SK-N-SH (cell line): ENCODE results near the gene ADNP2. TPM values are rescaled to one million over a fixed set of nuclear protein-coding genes. Genes with fewer than 3 reads are reported as not detected.

Source experiments
- CTCF ChIA-PET: fragments of 300-600, 350-600 bp; formaldehyde crosslinking; extraction: SDS; loops from one replicate; lab custom pipeline; 2021; lab: Yijun Ruan, JAX
- POLR2A ChIA-PET: fragments of 350-600 bp; sonication (Branson Sonifier 250); formaldehyde crosslinking; extraction: SDS; loops from one replicate; lab custom pipeline; 2020; ENCODE audit warnings: antibody characterized with exemption, inconsistent platforms; lab: Yijun Ruan, JAX
- DNase-seq: peaks from one replicate; pipeline ENCODE4 v3.0.0; 2012
- H2AFZ ChIP-seq: fragments of 200-600 bp; sonication (generic); 2 replicates; pipeline ENCODE4 v1.8.1; 2016; ENCODE audit warnings: antibody characterized with exemption, mild to moderate bottlenecking, low read depth
- H3F3A ChIP-seq: fragments of 200-600 bp; sonication (generic); replicated peaks from 2 replicates; pipeline ENCODE3; 2016; ENCODE audit warnings: antibody characterized with exemption, mild to moderate bottlenecking; ENCODE audit not compliant: insufficient read depth
- H3K27ac ChIP-seq, 2 experiments: fragments of 200-500 bp in 1 of 2; fragments of 200-600 bp in 1 of 2; sonication (Bioruptor generic) in 1 of 2; sonication (generic), shearing (Covaris generic) in 1 of 2; 2 replicates each; pipeline versions ENCODE4 v1.5.1 to v1.6.1; 2014 to 2016; ENCODE audit warnings: low read depth in 2 of 2, inconsistent platforms in 1 of 2, low read length in 1 of 2, mild to moderate bottlenecking in 1 of 2, mixed read lengths in 1 of 2
- H3K27me3 ChIP-seq: fragments of 200-600 bp; sonication (generic), shearing (Covaris generic); 2 replicates; pipeline ENCODE4 v1.6.1; 2016; ENCODE audit warnings: mixed run types; ENCODE audit not compliant: insufficient read depth
- H3K36me3 ChIP-seq, 2 experiments: fragments of 200-500 bp in 1 of 2; fragments of 200-600 bp in 1 of 2; sonication (Bioruptor generic) in 1 of 2; sonication (generic) in 1 of 2; replicated peaks in 1 of 2; 2 replicates each; pipeline versions ENCODE3 to v1.5.1; 2014 to 2016; ENCODE audit warnings: low read length in 1 of 2, mild to moderate bottlenecking in 1 of 2; ENCODE audit not compliant: insufficient read depth in 2 of 2, control insufficient read depth in 1 of 2
- H3K4me1 ChIP-seq, 2 experiments: fragments of 200-500 bp in 1 of 2; fragments of 200-600 bp in 1 of 2; sonication (Bioruptor generic) in 1 of 2; sonication (generic), shearing (Covaris generic) in 1 of 2; 2 replicates each; pipeline versions ENCODE4 v1.5.1 to v1.6.1; 2014 to 2016; ENCODE audit warnings: low read depth in 1 of 2, low read length in 1 of 2, mixed run types in 1 of 2; ENCODE audit not compliant: insufficient read depth in 2 of 2, control insufficient read depth in 1 of 2
- H3K4me2 ChIP-seq: fragments of 200-600 bp; sonication (generic), shearing (Covaris generic); 2 replicates; pipeline ENCODE4 v1.6.1; 2017; ENCODE audit warnings: mixed run types
- H3K4me3 ChIP-seq, 2 experiments: fragments of 200-500 bp in 1 of 2; fragments of 200-600 bp in 1 of 2; sonication (Bioruptor generic) in 1 of 2; sonication (generic), shearing (Covaris generic) in 1 of 2; 2 replicates each; pipeline versions ENCODE4 v1.5.1 to v1.8.1; 2014 to 2016; ENCODE audit warnings: low read depth in 2 of 2, inconsistent platforms in 1 of 2, low read length in 1 of 2, mild to moderate bottlenecking in 1 of 2, mixed read lengths in 1 of 2, moderate library complexity in 1 of 2
- H3K79me2 ChIP-seq: fragments of 200-600 bp; sonication (generic); 2 replicates; pipeline ENCODE4 v1.8.1; 2017; ENCODE audit warnings: mild to moderate bottlenecking; ENCODE audit not compliant: insufficient read depth
- H3K9ac ChIP-seq: fragments of 200-600 bp; sonication (generic); 2 replicates; pipeline ENCODE4 v1.6.1; 2017; ENCODE audit warnings: mixed run types
- H3K9me2 ChIP-seq: fragments of 200-600 bp; sonication (generic); 2 replicates; pipeline ENCODE4 v1.6.1; 2017; ENCODE audit warnings: mixed run types
- H3K9me3 ChIP-seq: fragments of 200-600 bp; sonication (generic); 2 replicates; pipeline ENCODE4 v1.6.1; 2017; ENCODE audit warnings: mixed run types, mild to moderate bottlenecking, moderate library complexity
- H4K20me1 ChIP-seq: fragments of 200-600 bp; sonication (generic); 2 replicates; pipeline ENCODE4 v1.6.1; 2017; ENCODE audit warnings: mild to moderate bottlenecking, mixed run types; ENCODE audit not compliant: insufficient read depth
- CTCF ChIP-seq: fragments of 200-600 bp; sonication (generic); IDR thresholded peaks from 2 replicates; pipeline ENCODE4 v1.6.1; 2017; ENCODE audit warnings: antibody characterized with exemption, mild to moderate bottlenecking, moderate library complexity
- JUND ChIP-seq: IDR thresholded peaks from 2 replicates; pipeline ENCODE4 v1.4.0; 2012
- MEF2A ChIP-seq: IDR thresholded peaks from 2 replicates; pipeline ENCODE4 v1.4.0; 2012; ENCODE audit warnings: low read depth, borderline replicate concordance
- MXI1 ChIP-seq: IDR thresholded peaks from 2 replicates; pipeline ENCODE4 v1.6.1; 2012; ENCODE audit warnings: mild to moderate bottlenecking, low read depth, low read length, improper control_type of control experiment
- NRF1 ChIP-seq: IDR thresholded peaks from 2 replicates; pipeline ENCODE4 v1.6.1; 2012; ENCODE audit warnings: low read depth, mild to moderate bottlenecking, low read length
- RAD21 ChIP-seq: IDR thresholded peaks from 2 replicates; pipeline ENCODE4 v1.6.1; 2012; ENCODE audit warnings: mild to moderate bottlenecking, low read length
- RCOR1 ChIP-seq: fragments of 150-350 bp; IDR thresholded peaks from 2 replicates; pipeline ENCODE4 v1.6.1; 2017; ENCODE audit warnings: antibody characterized with exemption, low read length
- RFX5 ChIP-seq: IDR thresholded peaks from 2 replicates; pipeline ENCODE4 v1.6.1; 2012; ENCODE audit warnings: mild to moderate bottlenecking, improper control_type of control experiment, low read length
- RXRA ChIP-seq: IDR thresholded peaks from 2 replicates; pipeline ENCODE4 v1.4.0; 2012; ENCODE audit warnings: low read depth, mild to moderate bottlenecking, borderline replicate concordance
- SIN3A ChIP-seq: IDR thresholded peaks from 2 replicates; pipeline ENCODE4 v1.6.1; 2012; ENCODE audit warnings: low read depth, mild to moderate bottlenecking, low read length, moderate library complexity, borderline replicate concordance
- SMC3 ChIP-seq: IDR thresholded peaks from 2 replicates; pipeline ENCODE4 v1.6.1; 2012; ENCODE audit warnings: low read depth, low read length, improper control_type of control experiment
- TCF12 ChIP-seq: IDR thresholded peaks from 2 replicates; pipeline ENCODE4 v1.4.0; 2012
- USF1 ChIP-seq: IDR thresholded peaks from 2 replicates; pipeline ENCODE4 v1.4.0; 2012; ENCODE audit warnings: low read depth, borderline replicate concordance
- WGBS: methylation state at CpG from one replicate; pipeline ENCODE4 v1.1.6; 2017; ENCODE audit warnings: low lambda C conversion rate; 5-methylcytosine and 5-hydroxymethylcytosine counted together
- polyA plus RNA-seq, 3 experiments: library from polyadenylated mRNA; depleted of rRNA; stranded (reverse); fragments of >200 nt; gene quantifications; 2 replicates each; pipeline ENCODE4 v1.2.3, GENCODE V29; 2012
- TF ChIP-seq, protein P1 (sequence below): IDR thresholded peaks from 2 replicates; pipeline ENCODE4 v1.4.0; 2012; ENCODE audit warnings: low read depth, borderline replicate concordance
- TF ChIP-seq, protein P2 (sequence below): IDR thresholded peaks from 2 replicates; pipeline ENCODE4 v1.4.0; 2012; ENCODE audit warnings: low read depth

The ADNP2 gene
- polyA plus RNA-seq, 1 of the 3 experiments (the other 2 are of a cell fraction), result 4.3 TPM

DNA sequence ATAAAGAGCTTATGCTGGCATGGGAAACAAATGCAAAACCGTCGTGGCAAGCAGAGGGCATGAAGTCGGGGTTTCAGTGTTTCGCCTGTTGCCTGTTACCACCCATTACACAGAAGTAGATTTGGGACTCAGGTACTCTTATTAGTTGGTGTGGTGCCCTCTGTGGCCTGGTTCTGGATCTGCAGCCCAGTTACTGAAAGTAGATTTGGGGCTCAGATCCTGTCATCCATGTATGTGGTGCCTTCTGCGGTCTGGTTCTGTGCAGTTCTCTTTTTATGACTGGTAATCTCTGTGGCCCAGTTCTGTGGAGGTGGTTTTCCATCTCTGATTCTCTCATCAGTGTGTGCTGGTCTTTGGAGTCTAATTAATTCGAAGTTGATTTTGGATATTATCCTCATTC, 45.2 kb downstream of the ADNP2 start:
- Histone ChIP-seq H3K4me3 (no peak overlapping the region), H2AFZ (no peak overlapping the region), H3K36me3 (peaks cover 8 to 14% of the 10 kb centered on the region in 2 experiments), H3K4me2 (no peak overlapping the region), H3K27ac (no peak overlapping the region), H3F3A (peaks cover 8% of the 10 kb centered on the region), H3K9ac (no peak overlapping the region), H3K79me2 (no peaks in the 10 kb centered on the region), H3K9me3 (no peaks in the 10 kb centered on the region), H3K9me2 (no peaks in the 10 kb centered on the region), H4K20me1 (no peaks in the 10 kb centered on the region), H3K4me1 (no peaks in the 10 kb centered on the region; a peak in 1 of 4 replicates), H3K27me3 (no peaks in the 10 kb centered on the region)
- ChIA-PET CTCF (interaction anchor here (0.9 to 8.1 kb wide), 4 partner anchors 14 to 98 kb away, joined by 3 to 152 read pairs (median 4); partner anchors contain the start of gene PARD6G), POLR2A (no interaction called here)
- TF ChIP-seq NRF1, result no peak
- TF ChIP-seq JUND, result no peak
- TF ChIP-seq MXI1, result no peak
- TF ChIP-seq CTCF, result peak; percentile 50
- TF ChIP-seq RAD21, result peak; percentile 31
- no peak for TF ChIP-seq RCOR1
- no peak for TF ChIP-seq MEF2A
- TF ChIP-seq, protein P1, sequence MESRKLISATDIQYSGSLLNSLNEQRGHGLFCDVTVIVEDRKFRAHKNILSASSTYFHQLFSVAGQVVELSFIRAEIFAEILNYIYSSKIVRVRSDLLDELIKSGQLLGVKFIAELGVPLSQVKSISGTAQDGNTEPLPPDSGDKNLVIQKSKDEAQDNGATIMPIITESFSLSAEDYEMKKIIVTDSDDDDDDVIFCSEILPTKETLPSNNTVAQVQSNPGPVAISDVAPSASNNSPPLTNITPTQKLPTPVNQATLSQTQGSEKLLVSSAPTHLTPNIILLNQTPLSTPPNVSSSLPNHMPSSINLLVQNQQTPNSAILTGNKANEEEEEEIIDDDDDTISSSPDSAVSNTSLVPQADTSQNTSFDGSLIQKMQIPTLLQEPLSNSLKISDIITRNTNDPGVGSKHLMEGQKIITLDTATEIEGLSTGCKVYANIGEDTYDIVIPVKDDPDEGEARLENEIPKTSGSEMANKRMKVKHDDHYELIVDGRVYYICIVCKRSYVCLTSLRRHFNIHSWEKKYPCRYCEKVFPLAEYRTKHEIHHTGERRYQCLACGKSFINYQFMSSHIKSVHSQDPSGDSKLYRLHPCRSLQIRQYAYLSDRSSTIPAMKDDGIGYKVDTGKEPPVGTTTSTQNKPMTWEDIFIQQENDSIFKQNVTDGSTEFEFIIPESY, result no peak
- TF ChIP-seq, protein P2, sequence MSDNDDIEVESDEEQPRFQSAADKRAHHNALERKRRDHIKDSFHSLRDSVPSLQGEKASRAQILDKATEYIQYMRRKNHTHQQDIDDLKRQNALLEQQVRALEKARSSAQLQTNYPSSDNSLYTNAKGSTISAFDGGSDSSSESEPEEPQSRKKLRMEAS, result no peak
- no peak for TF ChIP-seq SMC3
- TF ChIP-seq USF1, result no peak
- no peak for DNase-seq
- 68% methylated on average over 5 of the region's 6 CpGs for WGBS

- no peak overlapping the region for H3K4me3 ChIP-seq
- POLR2A ChIA-PET, result no interaction called here
- H3F3A ChIP-seq, result peaks cover 8% of the 10 kb centered on the region
- no peaks in the 10 kb centered on the region for H3K79me2 ChIP-seq
- no peak overlapping the region for H3K27ac ChIP-seq
- CTCF ChIA-PET, result interaction anchor here (0.7 to 8.1 kb wide), 30 partner anchors 9 to 532 kb away, joined by 3 to 152 read pairs (median 5); partner anchors contain the start of gene PARD6G
- no peak overlapping the region for H3K4me2 ChIP-seq
- H3K27me3 ChIP-seq, result no peaks in the 10 kb centered on the region
- DNase-seq, result peak; percentile 76
- no peaks in the 10 kb centered on the region for H3K9me2 ChIP-seq
- H3K9me3 ChIP-seq, result no peaks in the 10 kb centered on the region
- H3K9ac ChIP-seq, result no peak overlapping the region
- H2AFZ ChIP-seq, result no peak overlapping the region
- H3K4me1 ChIP-seq, result peaks cover 0 to 3% of the 10 kb centered on the region in 2 experiments; a peak in 1 of 4 replicates
- H3K36me3 ChIP-seq, result peaks cover 7 to 9% of the 10 kb centered on the region in 2 experiments
- WGBS, result 61% methylated on average over 8 of the region's 8 CpGs
- H4K20me1 ChIP-seq, result no peaks in the 10 kb centered on the region
- TF ChIP-seq USF1 (no peak), TCF12 (no peak), MXI1 (no peak), SMC3 (peak; percentile 86), RFX5 (no peak), SIN3A (no peak), RXRA (no peak), NRF1 (no peak), CTCF (peak; percentile 97), JUND (no peak)
- TF ChIP-seq, protein P1, result no peak
These were observed 48.8 kb downstream of the ADNP2 start for GRCh38 chr18:80157708-80158343.
